GM13976 (cell line): ENCODE data around the gene SBSN.

Experiments
- DNase-seq: peaks from one replicate; pipeline ENCODE4 v3.0.0; 2012; ENCODE audit warnings: low spot score
- CTCF ChIP-seq: IDR thresholded peaks from 2 replicates; pipeline ENCODE4 v1.5.1; 2012; ENCODE audit warnings: borderline replicate concordance, mild to moderate bottlenecking; ENCODE audit not compliant: insufficient read depth; ENCODE audit errors: extremely low read depth, missing control alignments, control extremely low read depth
- in situ Hi-C: fragments of 300-500 bp; cut with MboI; formaldehyde crosslinking; loops from one replicate; pipeline ENCODE4 v1.12.0; 2022; ENCODE audit warnings: low sequenced_read_pairs, mixed read lengths, inconsistent platforms; ENCODE audit not compliant: unreplicated experiment

The SBSN gene

GRCh38 chr19:35491836-35492360 is 36.2 kb downstream of the SBSN start:
- TF ChIP-seq CTCF = no peak
- in situ Hi-C loops = loop anchor here (10.0 kb wide), 1 partner anchor 137 kb away; the partner anchor contains the start of gene FFAR3
- DNase-seq = no peak

- in situ Hi-C loops = loop anchor here (10.0 kb wide), 1 partner anchor 136 kb away; the partner anchor contains the start of gene FFAR3
- DNase-seq = no peak
- no peak for TF ChIP-seq CTCF
Observed at GRCh38 chr19:35490364-35490763, 37.7 kb downstream of the SBSN start, which contains the start of gene KRTDAP. TSS of gene KRTDAP (minus strand) at chr19:35490464. CDS start at chr19:35490442, 22 bp downstream.

GRCh38 chr19:35488677-35489076 is 39.4 kb downstream of the SBSN start:
- TF ChIP-seq CTCF = no peak
- in situ Hi-C loops = no loop called here
- no peak for DNase-seq

GRCh38 chr19:35487656-35488182 is 40.4 kb downstream of the SBSN start:
- no peak for TF ChIP-seq CTCF
- in situ Hi-C loops = no loop called here
- no peak for DNase-seq

- in situ Hi-C loops = no loop called here
Observed at GRCh38 chr19:35486268-35486708, 41.8 kb downstream of the SBSN start.

More at GRCh38 chr19:35486268-35486708, 41.8 kb downstream of the SBSN start:
- no peak for TF ChIP-seq CTCF
- DNase-seq = no peak
